ENCODE results near the gene GPAM.

Gene GPAM

DNA sequence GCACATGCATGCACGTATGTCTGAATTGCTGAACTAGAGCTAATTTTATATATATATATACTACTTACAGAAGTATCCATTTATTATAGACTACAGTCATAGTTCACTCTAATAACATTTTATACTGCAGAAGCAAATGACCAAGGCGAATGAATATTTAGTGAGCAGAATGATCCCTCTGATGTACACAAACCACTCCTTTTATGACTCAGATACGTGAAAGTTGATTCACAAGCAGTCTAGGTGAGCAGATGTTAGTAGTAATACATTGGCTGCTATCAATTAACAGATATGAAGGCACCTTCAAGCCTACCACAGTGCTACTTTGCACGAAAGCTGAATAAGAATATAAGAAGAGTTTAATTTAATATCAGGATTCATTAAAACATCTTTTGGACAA, 10.4 kb downstream of the GPAM start:
- DNase-seq (ENCODE audit: low spot score), result no peak
- no peak overlapping the region for H3K27ac ChIP-seq
- ChIA-PET CTCF (no interaction called here), POLR2A (ENCODE audit: low non-redundant PET) (no interaction called here)
- TF ChIP-seq, protein P1, sequence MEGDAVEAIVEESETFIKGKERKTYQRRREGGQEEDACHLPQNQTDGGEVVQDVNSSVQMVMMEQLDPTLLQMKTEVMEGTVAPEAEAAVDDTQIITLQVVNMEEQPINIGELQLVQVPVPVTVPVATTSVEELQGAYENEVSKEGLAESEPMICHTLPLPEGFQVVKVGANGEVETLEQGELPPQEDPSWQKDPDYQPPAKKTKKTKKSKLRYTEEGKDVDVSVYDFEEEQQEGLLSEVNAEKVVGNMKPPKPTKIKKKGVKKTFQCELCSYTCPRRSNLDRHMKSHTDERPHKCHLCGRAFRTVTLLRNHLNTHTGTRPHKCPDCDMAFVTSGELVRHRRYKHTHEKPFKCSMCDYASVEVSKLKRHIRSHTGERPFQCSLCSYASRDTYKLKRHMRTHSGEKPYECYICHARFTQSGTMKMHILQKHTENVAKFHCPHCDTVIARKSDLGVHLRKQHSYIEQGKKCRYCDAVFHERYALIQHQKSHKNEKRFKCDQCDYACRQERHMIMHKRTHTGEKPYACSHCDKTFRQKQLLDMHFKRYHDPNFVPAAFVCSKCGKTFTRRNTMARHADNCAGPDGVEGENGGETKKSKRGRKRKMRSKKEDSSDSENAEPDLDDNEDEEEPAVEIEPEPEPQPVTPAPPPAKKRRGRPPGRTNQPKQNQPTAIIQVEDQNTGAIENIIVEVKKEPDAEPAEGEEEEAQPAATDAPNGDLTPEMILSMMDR (conservative IDR thresholded peaks at IDR 0.05; ENCODE audit: low read depth), result no peak

DNA sequence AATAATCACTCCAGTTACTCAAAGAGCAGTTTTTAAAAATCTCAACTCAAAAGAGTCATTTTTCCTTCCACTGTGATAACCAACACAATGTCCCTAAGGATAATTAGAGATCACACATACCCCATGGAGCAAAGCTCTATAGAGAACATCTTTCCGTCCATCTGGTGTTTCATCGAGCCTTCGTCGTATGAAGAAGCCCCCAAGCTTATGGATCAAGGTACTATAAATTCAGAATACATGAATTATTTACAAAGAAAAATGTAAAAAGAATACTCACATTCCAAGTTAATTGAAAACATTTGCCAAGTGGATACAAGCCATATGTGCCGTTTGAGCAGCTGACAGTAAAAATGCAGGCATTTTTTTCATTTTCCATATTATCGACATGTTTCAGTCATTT, 14.8 kb downstream of the GPAM start:
- no peak overlapping the region for H3K27ac ChIP-seq
- ChIA-PET POLR2A (ENCODE audit: low non-redundant PET) (no interaction called here), CTCF (no interaction called here)
- DNase-seq (ENCODE audit: low spot score), result no peak
- TF ChIP-seq, protein P1 (conservative IDR thresholded peaks at IDR 0.05; ENCODE audit: low read depth), result no peak

DNA sequence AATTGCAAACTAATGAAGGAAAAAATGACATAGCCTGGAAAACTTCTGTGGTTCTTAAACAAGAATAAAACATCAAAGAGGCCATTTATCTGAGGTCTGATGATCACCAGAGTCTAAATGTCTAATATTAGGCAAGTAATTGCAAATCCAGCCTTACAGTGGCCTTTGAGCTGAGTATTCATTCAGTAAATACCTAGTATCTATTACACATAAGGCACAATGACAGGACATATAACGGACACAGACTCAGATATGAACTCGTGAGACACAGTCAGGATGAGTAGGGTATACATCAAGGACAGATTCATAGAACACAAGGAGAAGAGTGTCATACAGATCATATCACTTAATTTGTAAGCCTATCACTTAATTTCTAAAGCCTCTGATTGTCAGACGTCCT, 16.8 kb downstream of the GPAM start:
- ChIA-PET POLR2A (ENCODE audit: low non-redundant PET) (no interaction called here), CTCF (interaction anchor here (0.6 kb wide), 1 partner anchor 756 kb away, joined by 4 read pairs; no protein-coding TSS in a partner anchor)
- no peak for DNase-seq (ENCODE audit: low spot score)
- TF ChIP-seq, protein P1 (conservative IDR thresholded peaks at IDR 0.05; ENCODE audit: low read depth), result no peak
- H3K27ac ChIP-seq, result no peak overlapping the region

DNA sequence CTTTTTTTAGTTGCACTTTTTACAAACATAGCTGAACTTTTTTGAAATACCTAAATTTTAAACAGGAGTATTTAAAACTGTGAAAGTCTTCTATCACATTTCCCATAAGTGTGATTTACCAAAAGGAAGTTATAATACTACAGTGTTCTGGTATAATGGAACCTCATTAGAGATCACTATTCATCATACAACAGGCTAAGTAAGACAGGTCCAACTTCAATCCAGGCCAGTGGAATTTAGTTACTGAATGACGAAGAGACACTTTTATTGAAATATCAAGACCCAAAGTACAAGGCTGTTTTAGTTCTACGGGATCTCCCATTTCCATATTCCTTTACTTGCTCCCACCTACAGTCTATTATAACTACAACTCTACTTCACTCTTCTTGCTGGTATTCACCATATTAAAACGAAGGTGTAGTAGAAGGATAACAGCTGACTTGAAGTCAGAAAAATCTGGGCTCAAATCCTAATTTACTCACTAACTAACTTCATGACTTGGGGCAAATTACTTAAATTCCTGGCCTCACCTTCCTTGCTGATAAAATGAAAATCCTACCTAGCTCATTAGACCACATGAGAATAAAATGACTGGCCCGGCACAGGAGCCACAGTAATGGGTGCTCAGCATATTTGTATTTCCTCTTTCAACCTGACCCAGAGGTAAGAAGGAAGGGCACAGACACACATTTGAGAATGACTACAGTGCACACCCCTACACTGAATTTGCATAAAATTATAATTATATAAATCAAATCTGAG, 21.6 kb downstream of the GPAM start:
- no peak overlapping the region for H3K27ac ChIP-seq
- CTCF ChIA-PET, result no interaction called here
- POLR2A ChIA-PET (ENCODE audit: low non-redundant PET), result no interaction called here
- TF ChIP-seq, protein P1 (conservative IDR thresholded peaks at IDR 0.05; ENCODE audit: low read depth), result no peak
- DNase-seq (ENCODE audit: low spot score), result no peak

DNA sequence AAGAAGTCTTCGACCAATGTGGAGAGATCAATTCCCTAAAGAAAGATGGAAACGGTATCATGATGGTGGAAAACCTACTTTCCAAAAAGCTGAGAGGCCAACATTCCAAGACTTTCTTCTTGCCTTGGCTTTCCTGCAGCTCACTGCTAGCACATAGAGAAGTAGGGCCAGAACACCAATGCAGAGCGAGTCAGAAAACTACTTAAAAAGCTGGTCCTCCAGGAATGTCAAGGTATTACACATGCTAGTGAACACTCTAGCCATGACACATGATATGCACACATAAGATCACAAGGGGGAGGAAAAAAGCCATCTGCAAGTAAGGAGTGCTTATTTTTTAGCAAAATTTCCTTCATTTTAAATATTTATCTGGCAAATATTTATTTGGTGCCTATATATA, 22.7 kb downstream of the GPAM start:
- ChIA-PET POLR2A (ENCODE audit: low non-redundant PET) (interaction anchor here (0.5 kb wide), 1 partner anchor 265 kb away, joined by 3 read pairs; no protein-coding TSS in a partner anchor), CTCF (interaction anchor here (0.5 kb wide), 1 partner anchor 595 kb away, joined by 3 read pairs; no protein-coding TSS in a partner anchor)
- H3K27ac ChIP-seq, result no peak overlapping the region
- no peak for DNase-seq (ENCODE audit: low spot score)
- TF ChIP-seq, protein P1 (conservative IDR thresholded peaks at IDR 0.05; ENCODE audit: low read depth), result no peak

DNA sequence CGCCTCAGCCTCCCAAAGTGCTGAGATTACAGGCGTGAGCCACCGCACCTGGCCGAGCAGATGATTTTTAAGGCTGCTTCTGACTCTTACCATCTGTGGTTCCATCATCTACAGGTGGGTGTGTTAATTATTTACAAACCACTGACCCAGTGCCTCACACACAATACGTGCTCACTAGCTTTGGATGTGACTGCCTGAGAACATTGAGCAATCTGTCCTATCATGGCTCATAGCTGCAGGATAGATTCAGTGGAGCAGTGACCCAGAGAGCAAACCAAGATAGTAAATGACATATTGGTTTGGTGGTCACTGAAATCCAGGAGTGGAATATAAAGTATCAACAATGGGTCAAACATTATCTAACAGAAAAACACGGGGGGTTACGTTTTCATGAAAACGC, 24.1 kb downstream of the GPAM start:
- TF ChIP-seq, protein P1 (conservative IDR thresholded peaks at IDR 0.05; ENCODE audit: low read depth), result no peak
- DNase-seq (ENCODE audit: low spot score), result no peak
- POLR2A ChIA-PET (ENCODE audit: low non-redundant PET), result no interaction called here
- CTCF ChIA-PET, result interaction anchor here (0.8 kb wide), 1 partner anchor 909 kb away, joined by 3 read pairs; no protein-coding TSS in a partner anchor
- no peak overlapping the region for H3K27ac ChIP-seq
